Choroid plexus epithelial cell (primary cell): ENCODE results near the gene SETD2.

Source experiments
- DNase-seq: peaks from one replicate; pipeline ENCODE4 v3.0.0-alpha.2; 2010; ENCODE audit warnings: low read depth
- H3K4me3 ChIP-seq: 2 replicates; pipeline ENCODE4 v1.5.1; 2011; ENCODE audit warnings: low read depth, mild to moderate bottlenecking, control low read depth, low read length, moderate library complexity
- TF ChIP-seq, protein P1 (sequence below): conservative IDR thresholded peaks from 2 replicates; pipeline ENCODE4 v1.5.1; 2011; ENCODE audit warnings: low read depth, mild to moderate bottlenecking, control low read depth, inconsistent platforms, low read length, moderate library complexity

Gene SETD2

DNA sequence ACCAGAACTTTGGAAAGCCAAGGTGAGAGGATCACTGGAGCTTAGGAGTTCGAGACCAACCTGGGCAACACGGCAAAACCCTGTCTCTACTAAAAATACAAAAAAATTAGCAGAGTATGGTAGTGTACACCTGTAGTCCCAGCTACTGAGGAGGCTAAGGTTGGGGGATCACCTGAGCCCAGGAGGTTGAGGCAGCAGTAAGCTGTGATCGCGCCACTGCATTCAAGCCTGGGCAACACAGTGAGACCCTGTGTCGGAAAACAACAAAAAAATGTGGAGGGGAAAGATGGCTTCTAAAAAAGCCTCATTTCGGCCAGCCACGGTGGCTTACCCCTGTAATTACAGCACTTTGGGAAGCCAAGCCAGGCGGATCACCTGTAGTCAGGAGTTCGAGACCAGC is 54.5 kb downstream of the SETD2 start:
- TF ChIP-seq, protein P1, sequence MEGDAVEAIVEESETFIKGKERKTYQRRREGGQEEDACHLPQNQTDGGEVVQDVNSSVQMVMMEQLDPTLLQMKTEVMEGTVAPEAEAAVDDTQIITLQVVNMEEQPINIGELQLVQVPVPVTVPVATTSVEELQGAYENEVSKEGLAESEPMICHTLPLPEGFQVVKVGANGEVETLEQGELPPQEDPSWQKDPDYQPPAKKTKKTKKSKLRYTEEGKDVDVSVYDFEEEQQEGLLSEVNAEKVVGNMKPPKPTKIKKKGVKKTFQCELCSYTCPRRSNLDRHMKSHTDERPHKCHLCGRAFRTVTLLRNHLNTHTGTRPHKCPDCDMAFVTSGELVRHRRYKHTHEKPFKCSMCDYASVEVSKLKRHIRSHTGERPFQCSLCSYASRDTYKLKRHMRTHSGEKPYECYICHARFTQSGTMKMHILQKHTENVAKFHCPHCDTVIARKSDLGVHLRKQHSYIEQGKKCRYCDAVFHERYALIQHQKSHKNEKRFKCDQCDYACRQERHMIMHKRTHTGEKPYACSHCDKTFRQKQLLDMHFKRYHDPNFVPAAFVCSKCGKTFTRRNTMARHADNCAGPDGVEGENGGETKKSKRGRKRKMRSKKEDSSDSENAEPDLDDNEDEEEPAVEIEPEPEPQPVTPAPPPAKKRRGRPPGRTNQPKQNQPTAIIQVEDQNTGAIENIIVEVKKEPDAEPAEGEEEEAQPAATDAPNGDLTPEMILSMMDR, result no peak
- no peak overlapping the region for H3K4me3 ChIP-seq
- no peak for DNase-seq

DNA sequence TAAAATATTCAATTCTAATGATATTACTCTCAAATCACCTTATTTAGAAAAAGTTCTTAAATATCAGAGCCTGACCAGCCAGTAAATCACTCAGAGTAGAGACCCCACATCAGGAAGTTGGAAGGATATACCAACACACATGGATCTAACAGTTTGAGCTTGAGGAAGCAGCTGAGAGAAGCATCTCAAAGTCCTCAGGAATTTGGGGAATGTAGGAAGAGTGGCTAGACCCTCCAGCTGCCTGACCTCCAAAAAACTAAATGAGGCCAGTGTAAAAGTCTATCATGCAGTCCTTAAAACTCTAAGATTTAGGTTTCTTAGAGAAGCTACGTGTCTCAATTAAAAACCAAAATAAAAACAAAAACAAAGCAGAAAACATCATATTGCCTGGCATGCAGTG is 55.4 kb downstream of the SETD2 start:
- H3K4me3 ChIP-seq, result no peak overlapping the region
- DNase-seq, result peak; percentile 42
- TF ChIP-seq, protein P1, result no peak

DNA sequence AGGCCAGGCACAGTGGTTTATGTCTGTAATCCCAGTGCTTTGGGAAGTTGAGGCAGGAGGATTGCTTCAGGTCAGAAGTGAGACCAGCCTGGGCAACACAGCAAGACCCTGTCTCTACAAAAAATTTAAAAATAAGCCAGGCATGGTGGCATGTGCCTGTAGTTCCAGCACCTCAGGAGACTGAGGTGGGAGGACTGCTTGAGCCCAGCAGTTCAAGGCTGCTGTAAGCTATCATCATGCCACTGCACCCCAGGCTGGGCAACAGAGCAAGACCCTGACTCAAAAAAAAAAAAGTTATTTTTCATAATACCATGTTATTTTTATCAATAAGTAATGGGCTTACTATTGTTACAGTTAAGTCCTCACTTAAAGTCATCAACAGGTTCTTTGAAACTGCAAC is 59.7 kb downstream of the SETD2 start:
- TF ChIP-seq, protein P1, result no peak
- no peak overlapping the region for H3K4me3 ChIP-seq
- DNase-seq, result no peak

DNA sequence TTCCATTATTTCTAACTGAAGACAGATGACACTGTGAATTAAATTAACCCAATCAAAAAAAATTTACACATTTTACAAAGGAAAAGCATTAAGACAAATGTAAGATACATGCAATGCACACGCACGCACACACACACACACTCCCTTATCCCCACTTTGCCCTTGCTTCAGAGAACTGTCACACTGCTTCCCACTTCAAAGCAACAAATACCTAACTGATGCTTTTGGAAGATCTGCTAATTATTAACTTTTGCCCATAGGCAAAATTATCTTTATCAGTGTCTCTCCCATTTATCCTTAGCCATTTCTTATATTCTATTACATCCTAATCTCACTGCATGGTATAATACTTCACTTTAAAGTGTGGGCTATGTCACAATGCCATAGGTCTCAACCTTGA is 60.3 kb downstream of the SETD2 start:
- DNase-seq, result no peak
- H3K4me3 ChIP-seq, result no peak overlapping the region
- TF ChIP-seq, protein P1, result no peak

DNA sequence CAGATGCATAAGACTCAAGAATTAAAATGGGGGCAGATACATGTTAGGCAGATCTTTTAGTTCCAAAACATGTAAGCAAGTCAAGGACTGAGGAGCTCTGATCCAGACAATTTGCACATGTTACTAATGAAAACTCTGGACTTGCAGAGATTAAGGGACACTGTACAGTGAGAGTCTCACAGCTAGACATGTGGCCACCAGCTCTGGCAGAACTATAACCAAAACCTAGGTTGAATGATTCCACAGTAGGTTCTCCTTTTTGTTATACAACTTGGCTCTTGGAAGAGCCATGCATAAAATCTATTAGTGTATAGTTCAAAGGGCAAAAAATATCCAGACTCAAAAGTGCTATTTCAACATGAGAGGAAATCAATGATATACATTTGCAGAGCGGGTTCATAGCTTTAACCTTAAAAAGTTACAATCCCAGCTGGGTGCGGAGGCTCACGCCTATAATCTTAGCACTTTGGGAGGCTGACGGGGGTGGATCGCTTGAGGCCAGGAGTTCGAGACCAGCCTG is 61.8 kb downstream of the SETD2 start:
- TF ChIP-seq, protein P1, result no peak
- no peak for DNase-seq
- H3K4me3 ChIP-seq, result no peak overlapping the region

DNA sequence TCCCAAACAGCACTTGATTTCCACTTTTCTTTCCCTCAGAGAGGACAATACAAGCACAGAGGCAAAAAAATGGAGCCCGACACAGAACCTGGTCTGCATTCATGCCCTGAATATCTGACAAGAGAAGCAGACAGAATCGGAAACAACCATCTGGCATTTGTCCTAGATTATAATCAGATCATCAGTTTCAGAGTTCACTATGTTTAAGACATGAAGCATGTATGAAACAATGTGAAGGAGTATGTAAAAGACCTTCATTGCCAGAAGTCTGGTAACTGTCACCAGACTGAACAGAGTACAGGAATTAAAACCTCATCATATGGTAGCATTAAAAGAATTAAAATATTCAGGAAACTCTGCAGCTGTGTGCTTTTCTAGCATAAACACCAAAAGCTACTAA is 65.0 kb downstream of the SETD2 start:
- no peak overlapping the region for H3K4me3 ChIP-seq
- DNase-seq, result no peak
- TF ChIP-seq, protein P1, result no peak

DNA sequence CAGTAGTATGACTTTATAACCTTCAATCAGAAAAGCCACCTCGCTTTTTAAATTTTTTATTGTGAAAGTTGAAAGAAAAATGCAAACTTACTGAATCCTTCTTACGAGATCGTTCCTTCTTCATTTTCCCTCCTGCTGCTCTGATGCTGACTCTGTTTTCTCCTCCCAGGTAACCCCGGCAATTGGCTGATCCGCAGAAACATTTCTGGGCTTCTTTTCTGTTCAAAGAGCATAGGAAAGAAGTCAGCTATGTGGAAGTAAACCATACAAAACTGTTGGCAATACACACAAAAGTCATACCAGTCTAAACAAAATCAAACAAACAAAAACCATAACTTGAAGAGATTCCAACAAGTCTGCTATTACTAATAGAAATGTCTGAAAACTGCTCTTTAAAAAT is 66.0 kb downstream of the SETD2 start:
- no peak overlapping the region for H3K4me3 ChIP-seq
- TF ChIP-seq, protein P1, result no peak
- DNase-seq, result no peak
